ENCODE measurements around the gene BBOX1.

The BBOX1 gene

GRCh38 chr11:27147916-27148315 lies 107.3 kb downstream of the BBOX1 start:
- TF ChIP-seq EZH2 (IDR thresholded peaks at IDR 0.05; ENCODE audit: borderline replicate concordance, low read depth, low read length, severe bottlenecking) (no peak), CTCF (IDR thresholded peaks at IDR 0.05; ENCODE audit: borderline replicate concordance, extremely low read depth, low read length, poor library complexity, severe bottlenecking) (no peak)
- Histone ChIP-seq H3K27ac (ENCODE audit: low read length) (no peak overlapping the region), H3K4me2 (ENCODE audit: insufficient read depth, low read length) (no peak overlapping the region), H3K36me3 (ENCODE audit: insufficient read depth, low read length) (no peaks in the 10 kb centered on the region), H3K4me3 (ENCODE audit: low read depth in 1 of 2, low read length in 2 of 2) (no peak overlapping the region), H3K79me2 (ENCODE audit: insufficient read depth, low read length) (no peaks in the 10 kb centered on the region), H4K20me1 (ENCODE audit: insufficient read depth, low read length) (no peaks in the 10 kb centered on the region), H3K4me1 (ENCODE audit: insufficient read depth, low read length) (no peaks in the 10 kb centered on the region), H2AFZ (ENCODE audit: low read depth, low read length) (no peak overlapping the region), H3K27me3 (ENCODE audit: insufficient read depth, low read length, poor library complexity) (no peaks in the 10 kb centered on the region), H3K9ac (ENCODE audit: low read depth, low read length) (no peak overlapping the region), H3K9me3 (ENCODE audit: insufficient read depth, low read length, severe bottlenecking) (no peaks in the 10 kb centered on the region)
- DNase-seq (no peak), ATAC-seq (ENCODE audit: insufficient read depth, low read depth) (no peak)

- TF ChIP-seq CTCF (IDR thresholded peaks at IDR 0.05; ENCODE audit: borderline replicate concordance, extremely low read depth, low read length, poor library complexity, severe bottlenecking) (no peak), EZH2 (IDR thresholded peaks at IDR 0.05; ENCODE audit: borderline replicate concordance, low read depth, low read length, severe bottlenecking) (no peak)
- Histone ChIP-seq H3K79me2 (ENCODE audit: insufficient read depth, low read length) (no peaks in the 10 kb centered on the region), H3K27ac (ENCODE audit: low read length) (no peak overlapping the region), H2AFZ (ENCODE audit: low read depth, low read length) (no peak overlapping the region), H3K36me3 (ENCODE audit: insufficient read depth, low read length) (no peaks in the 10 kb centered on the region), H3K9me3 (ENCODE audit: insufficient read depth, low read length, severe bottlenecking) (no peaks in the 10 kb centered on the region), H4K20me1 (ENCODE audit: insufficient read depth, low read length) (no peaks in the 10 kb centered on the region), H3K4me2 (ENCODE audit: insufficient read depth, low read length) (no peak overlapping the region), H3K27me3 (ENCODE audit: insufficient read depth, low read length, poor library complexity) (no peaks in the 10 kb centered on the region), H3K4me1 (ENCODE audit: insufficient read depth, low read length) (no peaks in the 10 kb centered on the region), H3K4me3 (ENCODE audit: low read depth in 1 of 2, low read length in 2 of 2) (no peak overlapping the region), H3K9ac (ENCODE audit: low read depth, low read length) (no peak overlapping the region)
- ATAC-seq (ENCODE audit: insufficient read depth, low read depth) (no peak), DNase-seq (no peak)
These were observed 107.9 kb downstream of the BBOX1 start for GRCh38 chr11:27148506-27148905.

- Histone ChIP-seq H3K9me3 (ENCODE audit: insufficient read depth, low read length, severe bottlenecking) (no peaks in the 10 kb centered on the region), H3K36me3 (ENCODE audit: insufficient read depth, low read length) (no peaks in the 10 kb centered on the region), H3K27ac (ENCODE audit: low read length) (no peak overlapping the region), H3K79me2 (ENCODE audit: insufficient read depth, low read length) (no peaks in the 10 kb centered on the region), H3K4me2 (ENCODE audit: insufficient read depth, low read length) (no peak overlapping the region), H3K4me1 (ENCODE audit: insufficient read depth, low read length) (no peaks in the 10 kb centered on the region), H3K9ac (ENCODE audit: low read depth, low read length) (no peak overlapping the region), H2AFZ (ENCODE audit: low read depth, low read length) (no peak overlapping the region), H3K4me3 (ENCODE audit: low read depth in 1 of 2, low read length in 2 of 2) (no peak overlapping the region), H4K20me1 (ENCODE audit: insufficient read depth, low read length) (no peaks in the 10 kb centered on the region), H3K27me3 (ENCODE audit: insufficient read depth, low read length, poor library complexity) (no peaks in the 10 kb centered on the region)
- TF ChIP-seq CTCF (IDR thresholded peaks at IDR 0.05; ENCODE audit: borderline replicate concordance, extremely low read depth, low read length, poor library complexity, severe bottlenecking), result no peak
- TF ChIP-seq EZH2 (IDR thresholded peaks at IDR 0.05; ENCODE audit: borderline replicate concordance, low read depth, low read length, severe bottlenecking), result no peak
- ATAC-seq (ENCODE audit: insufficient read depth, low read depth) (no peak), DNase-seq (no peak)
These were observed 109.5 kb downstream of the BBOX1 start for GRCh38 chr11:27150098-27150497.

GRCh38 chr11:27153136-27153535 lies 112.5 kb downstream of the BBOX1 start:
- no peak overlapping the region for H3K27ac ChIP-seq (ENCODE audit: low read length)
- H4K20me1 ChIP-seq (ENCODE audit: insufficient read depth, low read length), result no peaks in the 10 kb centered on the region
- DNase-seq, result no peak
- TF ChIP-seq EZH2 (IDR thresholded peaks at IDR 0.05; ENCODE audit: borderline replicate concordance, low read depth, low read length, severe bottlenecking) (no peak), CTCF (IDR thresholded peaks at IDR 0.05; ENCODE audit: borderline replicate concordance, extremely low read depth, low read length, poor library complexity, severe bottlenecking) (no peak)
- no peak for ATAC-seq (ENCODE audit: insufficient read depth, low read depth)
- H3K27me3 ChIP-seq (ENCODE audit: insufficient read depth, low read length, poor library complexity), result no peaks in the 10 kb centered on the region
- H3K79me2 ChIP-seq (ENCODE audit: insufficient read depth, low read length), result no peaks in the 10 kb centered on the region
- no peaks in the 10 kb centered on the region for H3K36me3 ChIP-seq (ENCODE audit: insufficient read depth, low read length)
- H3K4me3 ChIP-seq (ENCODE audit: low read depth in 1 of 2, low read length in 2 of 2), result no peak overlapping the region
- H3K4me1 ChIP-seq (ENCODE audit: insufficient read depth, low read length), result no peaks in the 10 kb centered on the region
- H2AFZ ChIP-seq (ENCODE audit: low read depth, low read length), result no peak overlapping the region
- no peaks in the 10 kb centered on the region for H3K9me3 ChIP-seq (ENCODE audit: insufficient read depth, low read length, severe bottlenecking)
- H3K4me2 ChIP-seq (ENCODE audit: insufficient read depth, low read length), result no peak overlapping the region
- no peak overlapping the region for H3K9ac ChIP-seq (ENCODE audit: low read depth, low read length)
